ENCODE measurements around the gene PCDH17.

Gene PCDH17, protein sequence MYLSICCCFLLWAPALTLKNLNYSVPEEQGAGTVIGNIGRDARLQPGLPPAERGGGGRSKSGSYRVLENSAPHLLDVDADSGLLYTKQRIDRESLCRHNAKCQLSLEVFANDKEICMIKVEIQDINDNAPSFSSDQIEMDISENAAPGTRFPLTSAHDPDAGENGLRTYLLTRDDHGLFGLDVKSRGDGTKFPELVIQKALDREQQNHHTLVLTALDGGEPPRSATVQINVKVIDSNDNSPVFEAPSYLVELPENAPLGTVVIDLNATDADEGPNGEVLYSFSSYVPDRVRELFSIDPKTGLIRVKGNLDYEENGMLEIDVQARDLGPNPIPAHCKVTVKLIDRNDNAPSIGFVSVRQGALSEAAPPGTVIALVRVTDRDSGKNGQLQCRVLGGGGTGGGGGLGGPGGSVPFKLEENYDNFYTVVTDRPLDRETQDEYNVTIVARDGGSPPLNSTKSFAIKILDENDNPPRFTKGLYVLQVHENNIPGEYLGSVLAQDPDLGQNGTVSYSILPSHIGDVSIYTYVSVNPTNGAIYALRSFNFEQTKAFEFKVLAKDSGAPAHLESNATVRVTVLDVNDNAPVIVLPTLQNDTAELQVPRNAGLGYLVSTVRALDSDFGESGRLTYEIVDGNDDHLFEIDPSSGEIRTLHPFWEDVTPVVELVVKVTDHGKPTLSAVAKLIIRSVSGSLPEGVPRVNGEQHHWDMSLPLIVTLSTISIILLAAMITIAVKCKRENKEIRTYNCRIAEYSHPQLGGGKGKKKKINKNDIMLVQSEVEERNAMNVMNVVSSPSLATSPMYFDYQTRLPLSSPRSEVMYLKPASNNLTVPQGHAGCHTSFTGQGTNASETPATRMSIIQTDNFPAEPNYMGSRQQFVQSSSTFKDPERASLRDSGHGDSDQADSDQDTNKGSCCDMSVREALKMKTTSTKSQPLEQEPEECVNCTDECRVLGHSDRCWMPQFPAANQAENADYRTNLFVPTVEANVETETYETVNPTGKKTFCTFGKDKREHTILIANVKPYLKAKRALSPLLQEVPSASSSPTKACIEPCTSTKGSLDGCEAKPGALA (N-terminal part only)

DNA sequence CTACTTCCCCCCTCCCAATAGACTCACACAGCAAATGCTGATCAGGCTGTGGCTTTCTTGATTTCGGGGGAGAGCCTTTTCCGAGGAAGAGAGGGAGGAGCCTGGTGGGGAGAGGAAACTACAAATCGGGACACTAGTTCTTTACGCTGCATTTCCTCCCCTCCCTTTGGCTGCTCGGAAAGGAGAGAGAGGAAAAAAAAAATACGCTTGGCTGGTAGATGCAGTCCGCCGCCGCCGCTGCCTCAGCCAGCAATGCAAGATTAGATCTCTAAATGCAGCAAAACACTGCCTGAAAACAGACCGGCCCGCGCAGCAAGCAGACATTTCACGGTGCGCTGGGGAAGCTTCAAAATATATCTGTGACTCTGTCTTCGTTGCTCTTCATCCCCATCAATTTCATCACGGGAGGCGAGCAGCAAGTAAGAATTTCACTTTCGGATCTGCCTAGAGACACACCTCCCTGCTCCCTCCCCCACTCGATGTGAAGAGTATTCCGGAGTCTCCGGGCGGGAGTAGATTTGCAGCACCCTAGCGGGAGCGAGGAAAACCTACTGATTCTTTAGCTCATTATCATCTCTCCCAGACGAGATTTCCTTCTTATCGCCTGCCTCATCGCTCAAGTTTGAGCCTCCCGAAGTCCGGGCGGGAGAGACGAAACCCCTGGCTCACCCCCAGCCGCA is at the start of gene PCDH17:
Gene PCDH17 (plus strand): TSS at position 149 of the 680 bp plus-strand sequence. CDS start 803 bp downstream, outside the sequence.
- no peak for DNase-seq

DNA sequence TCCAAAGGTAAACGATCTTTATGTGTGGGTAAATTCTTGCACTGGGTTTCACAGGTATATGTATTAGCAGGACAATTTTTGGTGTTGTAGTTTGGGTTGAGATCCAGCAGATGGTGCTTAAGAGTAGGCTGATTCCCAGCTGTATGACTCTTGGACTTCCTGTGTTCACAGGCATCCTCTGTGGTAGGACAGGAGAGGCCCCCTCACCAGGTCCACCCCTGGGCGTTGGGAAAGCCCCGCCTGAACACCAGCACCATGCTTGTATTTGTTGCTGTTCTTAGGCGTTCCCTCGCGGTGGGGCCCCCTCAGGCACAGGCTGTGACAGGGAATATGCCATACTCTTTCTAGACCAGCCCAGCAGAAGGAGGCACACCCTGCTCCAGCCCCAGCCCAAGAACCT is 49.5 kb upstream of the PCDH17 start:
- DNase-seq = no peak

DNA sequence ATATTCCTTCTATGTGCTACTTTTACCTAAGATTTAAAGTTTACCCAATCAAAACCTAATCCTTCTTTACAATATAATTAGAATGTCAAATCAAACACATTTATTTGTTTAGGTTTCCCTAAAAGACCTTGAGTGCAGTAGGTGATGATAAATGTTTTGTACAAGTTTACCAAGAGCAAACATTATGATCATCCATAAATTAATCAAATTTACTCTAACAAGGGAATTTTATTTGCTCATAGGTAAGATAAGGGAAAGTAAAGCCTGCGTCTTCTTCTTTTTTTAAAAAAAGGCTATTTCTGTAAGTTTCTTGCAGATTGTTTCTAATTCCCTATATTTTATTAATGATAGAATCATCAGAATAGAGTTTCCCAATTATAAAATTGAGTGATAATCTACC is 48.0 kb upstream of the PCDH17 start:
- no peak for DNase-seq

DNA sequence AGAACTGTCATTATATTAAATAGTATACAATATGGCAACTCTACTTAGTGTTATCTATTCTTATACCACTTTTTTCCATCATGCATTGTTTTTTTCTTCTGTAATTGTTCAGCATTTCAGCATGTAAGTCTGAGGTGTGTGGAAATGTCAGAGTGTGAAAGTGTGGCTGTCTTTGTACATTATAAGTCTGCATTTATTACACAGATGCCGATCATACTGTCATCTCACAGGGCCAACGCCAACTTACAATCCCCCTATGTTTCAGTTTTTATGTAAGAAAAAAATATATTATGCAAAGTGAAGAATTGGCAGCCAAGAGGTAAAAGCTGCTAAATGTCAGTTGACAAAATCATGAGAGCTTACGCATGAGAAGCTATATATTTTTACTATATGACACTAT is 42.9 kb upstream of the PCDH17 start:
- DNase-seq = no peak

DNA sequence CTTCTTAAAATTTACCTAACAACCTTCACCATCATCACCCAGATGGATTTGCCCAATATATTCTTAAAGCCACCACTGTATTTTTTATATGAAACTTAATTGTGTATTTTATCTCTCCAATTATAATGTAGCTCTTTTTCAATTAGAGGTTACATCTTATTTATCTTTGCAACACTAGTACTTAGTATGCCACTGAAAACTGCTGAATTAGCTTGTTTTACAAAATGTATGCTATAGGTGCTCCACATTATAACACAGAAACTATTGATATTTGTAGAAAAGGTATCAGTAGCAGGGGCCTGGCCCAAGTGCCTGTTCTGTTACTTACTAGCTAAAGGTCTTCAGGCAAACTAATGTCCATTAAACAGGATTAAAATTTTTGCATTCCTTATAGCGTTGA is 35.8 kb upstream of the PCDH17 start:
- DNase-seq = no peak

DNA sequence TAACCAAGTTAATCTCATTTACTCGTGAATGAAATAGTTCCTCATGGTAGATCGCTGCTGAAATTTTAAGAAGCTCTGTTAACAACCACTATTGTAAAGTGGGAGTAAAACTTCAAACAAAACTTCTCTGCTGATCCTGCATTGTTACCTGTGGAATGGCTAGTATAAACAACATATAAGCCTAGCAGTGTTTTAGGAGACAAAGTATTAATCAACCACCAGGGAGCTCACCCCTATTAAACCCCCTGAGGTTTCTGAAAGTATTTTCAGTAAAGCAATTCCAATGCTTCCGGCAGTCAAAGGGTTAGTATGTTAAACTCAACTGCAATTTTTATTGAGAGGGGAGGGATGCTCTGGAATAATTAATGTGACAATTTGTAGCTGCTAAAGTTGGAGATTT is 30.0 kb upstream of the PCDH17 start:
- no peak for DNase-seq

DNA sequence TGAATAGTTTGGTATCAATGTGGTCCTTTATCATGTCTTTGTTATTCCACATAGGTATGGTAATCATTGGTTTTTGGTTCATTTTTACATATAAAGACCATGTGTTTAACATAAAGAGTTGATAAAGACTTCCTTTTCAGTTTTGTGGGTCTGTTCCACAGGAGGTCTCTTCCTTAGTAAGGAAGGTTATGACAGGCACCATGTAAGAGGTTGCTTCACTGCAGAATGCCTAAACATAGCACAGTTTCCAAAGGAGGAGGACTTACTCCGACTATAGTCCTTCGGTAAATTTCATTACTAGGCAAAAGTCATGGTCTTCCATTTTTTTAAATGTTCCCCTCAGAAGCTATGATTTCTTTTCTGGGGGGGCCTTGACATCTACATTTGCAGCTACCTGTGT is 27.1 kb upstream of the PCDH17 start:
- DNase-seq = no peak

DNA sequence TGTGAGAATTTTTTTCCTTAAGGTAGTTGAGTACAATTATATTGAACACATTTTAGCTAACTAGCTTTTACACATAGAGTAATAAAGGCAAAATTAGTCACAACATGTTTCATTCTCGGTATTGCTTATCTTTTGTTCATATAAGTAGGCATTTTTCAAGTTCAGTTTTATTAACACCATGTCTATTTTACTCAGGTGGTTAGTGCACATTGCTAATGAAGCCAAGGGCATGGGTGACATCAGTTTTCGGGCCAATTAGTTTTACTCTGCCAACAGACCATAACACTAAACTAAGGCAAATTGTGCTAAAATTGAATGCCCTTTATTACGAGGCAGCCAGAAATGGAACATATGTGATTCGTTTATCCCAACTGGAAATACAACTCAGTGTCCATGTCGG is 19.6 kb upstream of the PCDH17 start:
- DNase-seq = no peak

DNA sequence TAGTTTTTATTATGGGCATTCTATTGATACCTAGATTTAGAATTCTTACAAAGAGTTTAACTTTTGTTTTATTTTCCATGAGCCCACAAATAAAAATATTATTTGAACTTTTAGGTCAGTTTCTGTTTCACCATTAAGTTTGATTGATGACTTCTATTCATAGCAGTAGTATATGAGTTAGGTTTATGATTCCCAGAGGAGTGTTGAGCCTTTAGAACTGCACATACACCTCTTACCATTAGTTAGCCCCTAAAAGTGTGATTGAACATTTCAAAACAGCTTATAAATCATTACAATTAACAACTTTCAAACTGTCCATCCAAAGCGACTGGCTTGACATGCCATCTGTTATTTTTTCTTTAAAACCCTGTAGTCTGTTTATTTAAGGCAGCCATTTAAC is 19.0 kb upstream of the PCDH17 start:
- DNase-seq = no peak

DNA sequence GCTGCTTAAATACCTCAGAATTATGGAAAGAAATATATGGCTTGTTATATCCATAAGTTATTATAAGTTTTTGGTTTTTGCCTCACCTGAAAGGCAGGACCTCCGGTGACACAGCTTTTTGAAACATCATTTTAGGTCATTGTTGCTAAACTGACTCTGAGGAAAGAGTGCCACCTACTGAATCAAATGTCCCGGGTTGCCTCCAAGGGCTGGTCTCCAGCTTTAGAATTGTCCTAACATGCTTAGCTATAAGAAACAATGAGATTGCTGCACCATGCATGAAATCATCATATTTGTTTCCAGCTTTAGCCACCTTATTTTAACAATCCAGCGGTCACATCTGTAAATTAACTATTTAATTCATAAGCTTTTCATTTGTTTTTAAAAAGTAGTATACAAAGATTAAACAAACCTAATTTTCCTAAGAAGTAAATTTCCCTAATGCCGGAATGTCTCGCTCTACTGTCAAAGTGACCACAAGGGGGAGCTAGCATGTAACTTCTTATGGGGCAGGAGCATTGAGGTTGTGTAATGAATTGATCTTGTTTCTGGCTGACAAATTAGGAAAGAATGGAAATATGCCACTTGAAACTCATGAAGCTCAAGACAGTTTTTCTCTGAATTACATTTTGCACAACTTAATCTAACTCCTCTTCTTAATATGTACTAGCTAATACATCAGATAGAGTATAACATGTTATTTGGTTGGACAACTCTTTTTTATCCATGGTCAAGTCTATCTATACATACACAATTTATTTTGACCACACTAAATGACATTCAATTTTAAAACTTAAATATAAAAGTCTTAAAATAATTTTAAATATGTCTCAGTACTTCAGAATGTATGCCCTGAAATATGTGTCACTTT is 6.7 kb upstream of the PCDH17 start:
- no peak for DNase-seq

DNA sequence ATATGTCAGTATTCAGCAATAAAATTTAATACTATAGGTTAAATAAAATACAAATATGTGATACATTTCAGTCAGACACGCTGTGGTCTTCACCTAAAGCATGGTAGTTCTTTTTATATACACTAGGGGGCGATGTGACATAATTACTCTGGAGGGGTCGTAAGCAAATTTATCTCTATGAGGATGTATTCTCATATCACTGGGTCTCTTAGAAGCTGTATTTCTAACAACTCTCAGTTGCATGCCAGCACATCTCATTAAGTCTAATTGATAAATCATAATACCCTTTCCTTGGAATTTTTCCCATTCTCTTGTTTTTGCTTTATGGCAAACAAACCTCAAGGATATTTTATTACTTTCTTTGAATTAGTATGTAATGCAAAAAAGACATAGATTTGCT is 3.9 kb upstream of the PCDH17 start:
- DNase-seq = no peak

DNA sequence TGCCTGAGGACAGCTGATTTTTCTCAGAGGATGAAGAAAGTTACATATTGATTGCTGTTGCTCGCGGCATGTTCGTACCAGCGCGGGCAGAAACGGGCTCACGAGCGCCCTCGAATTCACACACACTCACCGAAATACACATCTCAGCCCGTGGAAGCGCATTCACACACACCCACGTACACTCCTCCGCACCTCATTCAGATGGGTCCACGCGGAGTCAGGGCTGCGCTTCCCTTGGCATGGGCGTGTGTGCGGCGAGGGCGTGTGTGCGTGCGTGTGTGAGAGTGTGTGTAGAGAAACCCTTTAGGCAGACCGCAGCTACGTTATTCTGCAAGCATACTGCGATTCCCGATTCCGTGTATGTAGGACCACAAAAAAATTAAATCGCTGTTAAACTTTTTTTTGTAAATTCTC is 2.1 kb upstream of the PCDH17 start:
- DNase-seq = peak in 1 of 2 experiments; percentile 19

DNA sequence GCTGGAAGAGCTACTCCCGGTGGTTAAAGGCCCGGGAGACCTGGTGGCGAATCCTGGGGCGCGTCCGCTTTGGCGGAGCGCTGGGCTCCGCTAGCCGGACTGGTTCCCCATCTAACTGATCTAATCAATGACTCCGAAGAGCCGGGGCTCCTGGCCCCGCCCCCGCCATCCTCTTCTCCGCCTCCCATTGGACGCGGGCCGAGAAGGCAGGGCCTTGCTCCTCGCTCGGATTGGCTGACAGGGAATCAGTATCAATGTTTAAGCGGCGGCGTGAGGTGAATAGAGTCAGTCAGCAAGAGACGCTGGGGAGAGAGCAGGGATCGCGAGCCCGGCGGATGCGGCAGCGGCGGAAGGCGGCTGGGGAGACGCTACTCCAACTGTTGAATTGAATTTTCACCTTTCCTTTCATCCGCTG is 1.7 kb upstream of the PCDH17 start:
- DNase-seq = peak in 1 of 2 experiments; percentile 39

DNA sequence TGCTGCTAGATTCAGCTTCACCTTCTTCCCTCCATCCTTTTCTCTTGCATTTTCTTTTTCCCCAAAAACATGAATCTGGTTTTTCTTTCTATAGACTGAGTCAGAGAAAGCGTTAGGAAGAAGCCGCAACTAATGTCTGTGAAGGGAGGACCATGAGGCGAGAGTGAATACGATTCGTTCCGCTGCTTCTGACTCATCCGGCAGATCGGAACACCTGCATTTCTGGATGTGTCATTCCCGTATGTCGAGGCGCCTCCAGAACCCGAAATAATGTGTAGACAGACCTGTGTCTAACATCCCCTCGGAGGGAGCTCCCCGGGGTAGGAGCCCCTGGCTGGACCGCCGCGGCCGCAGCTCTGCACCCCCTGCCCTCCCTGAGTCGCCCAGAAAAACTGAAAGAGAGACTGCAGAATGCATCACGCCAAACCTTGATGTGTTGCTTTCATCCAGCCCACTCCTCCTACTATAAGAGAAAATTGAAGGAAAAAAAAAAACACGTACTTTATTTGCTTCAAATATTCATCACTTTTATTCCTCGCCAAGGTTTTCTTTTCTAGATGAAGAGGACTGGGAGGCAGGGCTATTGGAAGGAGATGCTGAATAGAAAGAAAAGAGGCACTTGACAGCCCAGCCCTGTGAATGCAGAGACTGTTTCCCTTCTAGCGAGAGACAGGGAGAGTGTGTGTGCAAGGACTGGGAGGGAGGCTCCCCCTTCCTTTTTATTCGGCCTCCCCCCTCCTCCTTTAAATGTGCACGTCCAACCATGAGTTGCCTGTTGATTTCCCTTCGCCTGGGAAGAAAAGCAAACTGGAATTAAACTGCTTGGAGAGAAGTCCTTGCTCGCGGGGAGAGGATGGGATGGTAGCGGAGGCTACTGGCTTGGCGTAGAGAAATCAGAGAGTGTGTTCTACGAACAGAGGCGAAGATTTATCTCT is 616 bp upstream of the PCDH17 start:
- DNase-seq = no peak

DNA sequence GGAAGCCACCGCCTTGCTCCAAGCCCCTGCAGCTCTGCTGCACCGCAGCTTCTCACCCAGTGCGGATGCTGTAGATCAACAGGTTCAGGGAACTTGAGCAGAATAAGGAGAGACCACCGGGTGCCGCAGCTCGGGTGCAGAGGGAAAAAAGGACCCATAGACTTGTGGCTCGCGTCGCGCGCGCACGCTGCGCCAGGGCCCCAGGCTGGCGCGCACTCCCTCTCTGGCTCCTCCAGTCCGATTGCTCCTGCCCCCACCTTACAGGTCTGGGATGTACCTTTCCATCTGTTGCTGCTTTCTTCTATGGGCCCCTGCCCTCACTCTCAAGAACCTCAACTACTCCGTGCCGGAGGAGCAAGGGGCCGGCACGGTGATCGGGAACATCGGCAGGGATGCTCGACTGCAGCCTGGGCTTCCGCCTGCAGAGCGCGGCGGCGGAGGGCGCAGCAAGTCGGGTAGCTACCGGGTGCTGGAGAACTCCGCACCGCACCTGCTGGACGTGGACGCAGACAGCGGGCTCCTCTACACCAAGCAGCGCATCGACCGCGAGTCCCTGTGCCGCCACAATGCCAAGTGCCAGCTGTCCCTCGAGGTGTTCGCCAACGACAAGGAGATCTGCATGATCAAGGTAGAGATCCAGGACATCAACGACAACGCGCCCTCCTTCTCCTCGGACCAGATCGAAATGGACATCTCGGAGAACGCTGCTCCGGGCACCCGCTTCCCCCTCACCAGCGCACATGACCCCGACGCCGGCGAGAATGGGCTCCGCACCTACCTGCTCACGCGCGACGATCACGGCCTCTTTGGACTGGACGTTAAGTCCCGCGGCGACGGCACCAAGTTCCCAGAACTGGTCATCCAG is 964 bp downstream of the PCDH17 start:
- DNase-seq = no peak

DNA sequence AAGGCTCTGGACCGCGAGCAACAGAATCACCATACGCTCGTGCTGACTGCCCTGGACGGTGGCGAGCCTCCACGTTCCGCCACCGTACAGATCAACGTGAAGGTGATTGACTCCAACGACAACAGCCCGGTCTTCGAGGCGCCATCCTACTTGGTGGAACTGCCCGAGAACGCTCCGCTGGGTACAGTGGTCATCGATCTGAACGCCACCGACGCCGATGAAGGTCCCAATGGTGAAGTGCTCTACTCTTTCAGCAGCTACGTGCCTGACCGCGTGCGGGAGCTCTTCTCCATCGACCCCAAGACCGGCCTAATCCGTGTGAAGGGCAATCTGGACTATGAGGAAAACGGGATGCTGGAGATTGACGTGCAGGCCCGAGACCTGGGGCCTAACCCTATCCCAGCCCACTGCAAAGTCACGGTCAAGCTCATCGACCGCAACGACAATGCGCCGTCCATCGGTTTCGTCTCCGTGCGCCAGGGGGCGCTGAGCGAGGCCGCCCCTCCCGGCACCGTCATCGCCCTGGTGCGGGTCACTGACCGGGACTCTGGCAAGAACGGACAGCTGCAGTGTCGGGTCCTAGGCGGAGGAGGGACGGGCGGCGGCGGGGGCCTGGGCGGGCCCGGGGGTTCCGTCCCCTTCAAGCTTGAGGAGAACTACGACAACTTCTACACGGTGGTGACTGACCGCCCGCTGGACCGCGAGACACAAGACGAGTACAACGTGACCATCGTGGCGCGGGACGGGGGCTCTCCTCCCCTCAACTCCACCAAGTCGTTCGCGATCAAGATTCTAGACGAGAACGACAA is 1.8 kb downstream of the PCDH17 start:
- no peak for DNase-seq

DNA sequence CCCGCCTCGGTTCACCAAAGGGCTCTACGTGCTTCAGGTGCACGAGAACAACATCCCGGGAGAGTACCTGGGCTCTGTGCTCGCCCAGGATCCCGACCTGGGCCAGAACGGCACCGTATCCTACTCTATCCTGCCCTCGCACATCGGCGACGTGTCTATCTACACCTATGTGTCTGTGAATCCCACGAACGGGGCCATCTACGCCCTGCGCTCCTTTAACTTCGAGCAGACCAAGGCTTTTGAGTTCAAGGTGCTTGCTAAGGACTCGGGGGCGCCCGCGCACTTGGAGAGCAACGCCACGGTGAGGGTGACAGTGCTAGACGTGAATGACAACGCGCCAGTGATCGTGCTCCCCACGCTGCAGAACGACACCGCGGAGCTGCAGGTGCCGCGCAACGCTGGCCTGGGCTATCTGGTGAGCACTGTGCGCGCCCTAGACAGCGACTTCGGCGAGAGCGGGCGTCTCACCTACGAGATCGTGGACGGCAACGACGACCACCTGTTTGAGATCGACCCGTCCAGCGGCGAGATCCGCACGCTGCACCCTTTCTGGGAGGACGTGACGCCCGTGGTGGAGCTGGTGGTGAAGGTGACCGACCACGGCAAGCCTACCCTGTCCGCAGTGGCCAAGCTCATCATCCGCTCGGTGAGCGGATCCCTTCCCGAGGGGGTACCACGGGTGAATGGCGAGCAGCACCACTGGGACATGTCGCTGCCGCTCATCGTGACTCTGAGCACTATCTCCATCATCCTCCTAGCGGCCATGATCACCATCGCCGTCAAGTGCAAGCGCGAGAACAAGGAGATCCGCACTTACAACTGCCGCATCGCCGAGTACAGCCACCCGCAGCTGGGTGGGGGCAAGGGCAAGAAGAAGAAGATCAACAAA is 2.6 kb downstream of the PCDH17 start:
- DNase-seq = no peak

DNA sequence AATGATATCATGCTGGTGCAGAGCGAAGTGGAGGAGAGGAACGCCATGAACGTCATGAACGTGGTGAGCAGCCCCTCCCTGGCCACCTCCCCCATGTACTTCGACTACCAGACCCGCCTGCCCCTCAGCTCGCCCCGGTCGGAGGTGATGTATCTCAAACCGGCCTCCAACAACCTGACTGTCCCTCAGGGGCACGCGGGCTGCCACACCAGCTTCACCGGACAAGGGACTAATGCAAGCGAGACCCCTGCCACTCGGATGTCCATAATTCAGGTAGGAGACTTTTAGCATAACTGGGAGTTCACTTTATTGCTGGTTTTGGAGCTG is 3.3 kb downstream of the PCDH17 start:
- DNase-seq = no peak
